ENCODE measurements around the gene NBAS.

GRCh38 chr2:15272942-15273341 is 288.2 kb downstream of the NBAS start:
- TF ChIP-seq CTCF (conservative IDR thresholded peaks at IDR 0.05; ENCODE audit: low read depth, low read length) (no peak), ELK1 (IDR thresholded peaks at IDR 0.05; ENCODE audit: borderline replicate concordance, low read depth, low read length) (no peak), POLR2A (IDR thresholded peaks at IDR 0.05; ENCODE audit: low read depth, low read length) (no peak), MXI1 (IDR thresholded peaks at IDR 0.05; ENCODE audit: borderline replicate concordance, low read depth, low read length) (no peak)

All from IMR-90 (cell line).